Measurements from ENCODE around the gene RNF6.

DNA sequence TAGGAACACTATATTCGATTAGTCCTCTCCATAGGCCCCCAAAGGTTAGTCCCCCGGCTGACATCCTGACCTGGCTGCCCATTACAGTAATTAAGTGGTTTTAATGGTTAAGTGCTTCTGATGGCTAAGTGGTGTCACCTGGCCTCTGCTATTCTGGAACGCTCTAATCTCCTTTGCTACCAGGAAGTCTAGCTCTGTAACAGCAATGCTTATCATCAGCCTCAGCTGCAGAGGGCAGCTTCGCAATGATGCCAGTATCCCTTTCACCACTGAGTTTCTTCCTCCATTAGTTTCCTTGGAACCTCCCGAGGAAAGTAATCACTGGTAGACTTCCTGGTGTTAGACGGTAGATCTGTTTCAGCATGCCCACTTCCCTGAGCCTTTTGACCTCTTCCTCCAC, 8.6 kb upstream of the RNF6 start:
- TF ChIP-seq POLR2AphosphoS5 (IDR thresholded peaks at IDR 0.05) (no peak), EP300 (IDR thresholded peaks at IDR 0.05) (no peak)

All from esophagus muscularis mucosa (tissue), 3 donors.